K562 (cell line): ENCODE results near the gene CCDC106. TPM values are rescaled to one million over a fixed set of nuclear protein-coding genes. Genes with fewer than 3 reads are reported as not detected.

ENCODE experiments used
- ARID2 ChIP-seq: fragments of 450-650 bp; IDR thresholded peaks from 2 replicates; pipeline ENCODE4 v1.6.1; 2017; ENCODE audit warnings: antibody characterized with exemption, mild to moderate bottlenecking
- ASH1L ChIP-seq: fragments of 450-650 bp; IDR thresholded peaks from 2 replicates; pipeline ENCODE4 v1.6.1; 2018; ENCODE audit warnings: borderline replicate concordance, mild to moderate bottlenecking, low read depth; ENCODE audit not compliant: partially characterized antibody
- ATF7 ChIP-seq: fragments of 450-650 bp; IDR thresholded peaks from 2 replicates; pipeline ENCODE4 v1.7.1; 2014; ENCODE audit warnings: mild to moderate bottlenecking, moderate library complexity
- CHCHD3 ChIP-seq: fragments of 250-450 bp; sonication (Bioruptor Pico); IDR thresholded peaks from 2 replicates; pipeline ENCODE4 v2.1.2; 2022; ENCODE audit warnings: mild to moderate bottlenecking
- EP300 ChIP-seq: IDR thresholded peaks from 2 replicates; pipeline ENCODE4 v1.6.1; 2012; ENCODE audit warnings: low read length, improper control_type of control experiment
- EZH2 ChIP-seq: IDR thresholded peaks from 2 replicates; pipeline ENCODE4 v1.6.1; 2012; ENCODE audit warnings: low read depth, mild to moderate bottlenecking, inconsistent platforms, low read length, borderline replicate concordance
- KDM2B ChIP-seq: fragments of 250-450 bp; sonication (Bioruptor Pico); IDR thresholded peaks from 2 replicates; pipeline ENCODE4 v1.8.0; 2021; ENCODE audit warnings: mild to moderate bottlenecking, moderate library complexity
- KLF13 ChIP-seq: fragments of 450-650 bp; IDR thresholded peaks from 2 replicates; pipeline ENCODE4 v1.6.1; 2016; ENCODE audit warnings: missing genetic modification characterization, low read depth, mild to moderate bottlenecking, missing compliant biosample characterization, moderate library complexity, borderline replicate concordance
- MAZ ChIP-seq, 2 experiments: fragments of 450-650 bp in 1 of 2; sonication (generic) in 1 of 2; formaldehyde crosslinking; IDR thresholded peaks in 1 of 2; conservative IDR thresholded peaks in 1 of 2; 2 replicates each; pipeline versions ENCODE4 v1.4.0 to v1.5.0; 2020; ENCODE audit warnings: mild to moderate bottlenecking in 1 of 2, missing genetic modification reagents in 1 of 2
- NFATC3 ChIP-seq: fragments of 450-650 bp; IDR thresholded peaks from 2 replicates; pipeline ENCODE4 v1.6.1; 2017; ENCODE audit warnings: mild to moderate bottlenecking
- RBM22 ChIP-seq: fragments of 200-400 bp; formaldehyde crosslinking; IDR thresholded peaks from 2 replicates; pipeline ENCODE4 v1.6.1; 2018; ENCODE audit warnings: low read length, low read depth; ENCODE audit not compliant: poor library complexity, severe bottlenecking
- RHOXF2B ChIP-seq: fragments of 250-450 bp; sonication (Bioruptor Pico); conservative IDR thresholded peaks from 2 replicates; pipeline ENCODE4 v1.5.1; 2021
- STAT5B ChIP-seq: fragments of 250-450 bp; sonication (Bioruptor Pico); IDR thresholded peaks from 2 replicates; pipeline ENCODE4 v1.8.0; 2021; ENCODE audit warnings: mild to moderate bottlenecking, inconsistent platforms
- TRIM28 ChIP-seq: fragments of 450-650 bp; IDR thresholded peaks from 2 replicates; pipeline ENCODE4 v1.6.1; 2017
- ZNF175 ChIP-seq: fragments of 200-800 bp; sonication (Bioruptor generic); IDR thresholded peaks from 2 replicates; pipeline ENCODE4 v1.6.1; 2016; ENCODE audit warnings: low read depth, mild to moderate bottlenecking, missing genetic modification characterization, missing compliant biosample characterization
- polyA plus RNA-seq, 8 experiments: library from polyadenylated mRNA; depleted of rRNA in 4 of 8; stranded (reverse) in 5 of 8; unstranded in 3 of 8; fragments of >200 nt; fragmentation: Nextera tagmentation in 2 of 8; fragmentation: Illumina TruSeq in 1 of 8; extraction: Ambion mirVana in 2 of 8; extraction: Trizol in 1 of 8; gene quantifications; 2 replicates each; pipeline versions ENCODE4 v1.2.1 to v1.2.3, GENCODE V29; 2011 to 2014; ENCODE audit warnings: inconsistent platforms in 1 of 8, missing spikeins in 1 of 8
- total RNA-seq, 7 experiments: library from RNA; depleted of rRNA in 6 of 7; stranded (reverse); fragments of >200 nt in 6 of 7; fragmentation: Illumina TruSeq in 2 of 7; extraction: Trizol in 2 of 7; gene quantifications; 2 replicates each; pipeline versions ENCODE4 v1.2.1 to v1.2.3, GENCODE V29; 2011 to 2021; ENCODE audit warnings: low replicate concordance in 1 of 7
- TF ChIP-seq, protein P1 (sequence below): sonication (generic); formaldehyde crosslinking; IDR thresholded peaks from 2 replicates; pipeline ENCODE4 v1.8.0; 2022; ENCODE audit warnings: mild to moderate bottlenecking, missing genetic modification reagents
- TF ChIP-seq, protein P2 (sequence below): sonication (generic); formaldehyde crosslinking; IDR thresholded peaks from 2 replicates; pipeline ENCODE4 v1.9.0; 2022; ENCODE audit warnings: mild to moderate bottlenecking, missing genetic modification reagents
- TF ChIP-seq, protein P3 (sequence below), 2 experiments: fragments of 450-650 bp in 1 of 2; sonication (generic) in 1 of 2; formaldehyde crosslinking; conservative IDR thresholded peaks; 2 replicates each; pipeline versions ENCODE4 v1.4.0 to v1.8.1; 2020 to 2022; ENCODE audit warnings: mild to moderate bottlenecking in 1 of 2, missing genetic modification reagents in 1 of 2
- TF ChIP-seq, protein P4 (sequence below): fragments of 250-450 bp; sonication (Bioruptor Pico); IDR thresholded peaks from 2 replicates; pipeline ENCODE4 v1.5.0; 2021

The CCDC106 gene
- total and polyA plus RNA-seq, 9 of the 15 experiments (the other 6 are each of a cell fraction or from before 2014, with no cell fraction given), result 0.10 to 27.5 (median 15.0) TPM; not detected in 1

DNA sequence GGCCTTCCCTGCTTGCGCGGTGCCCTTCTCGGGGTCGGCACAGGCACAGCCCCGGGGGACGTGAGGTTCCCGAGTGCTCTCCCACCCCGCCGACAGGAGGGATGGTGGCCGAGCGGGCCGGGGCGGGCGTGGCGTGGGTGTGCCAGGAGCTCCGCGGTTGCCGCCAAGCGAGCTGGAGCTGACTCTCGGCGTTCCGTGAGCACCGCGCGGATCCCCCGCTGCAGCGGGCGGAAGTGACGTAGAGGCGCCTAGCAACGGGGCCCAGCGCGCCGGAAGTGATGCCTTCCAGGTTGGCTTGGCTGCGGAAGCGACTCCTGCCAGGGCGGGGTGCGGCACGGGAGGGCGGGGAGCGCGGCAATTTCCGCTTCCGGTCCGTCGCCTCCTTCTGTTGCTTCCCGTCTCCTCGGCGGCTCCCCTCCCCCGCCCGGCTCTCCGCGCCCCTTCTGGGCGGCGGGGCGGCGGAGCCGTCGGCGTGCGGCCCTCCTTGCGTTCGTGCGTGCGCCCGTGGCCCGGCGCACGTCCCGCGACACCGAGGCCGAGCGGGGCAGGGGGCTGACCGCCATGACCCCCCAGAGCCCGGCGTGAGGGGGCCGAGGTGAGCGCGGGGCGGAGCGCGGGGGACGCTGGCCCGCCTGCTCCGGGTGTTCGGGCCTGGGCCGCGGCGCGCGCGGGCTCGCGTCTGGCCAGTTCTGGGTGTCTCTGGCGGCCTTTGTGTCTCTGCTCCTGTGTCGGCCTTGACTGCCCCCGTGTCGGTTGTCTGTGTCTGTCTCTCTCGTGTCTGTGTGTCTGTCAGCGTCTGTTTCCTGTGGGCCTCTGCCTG is 27.0 kb downstream of the CCDC106 start, which contains the start of gene EPN1 (continued):
- TF ChIP-seq, protein P1, sequence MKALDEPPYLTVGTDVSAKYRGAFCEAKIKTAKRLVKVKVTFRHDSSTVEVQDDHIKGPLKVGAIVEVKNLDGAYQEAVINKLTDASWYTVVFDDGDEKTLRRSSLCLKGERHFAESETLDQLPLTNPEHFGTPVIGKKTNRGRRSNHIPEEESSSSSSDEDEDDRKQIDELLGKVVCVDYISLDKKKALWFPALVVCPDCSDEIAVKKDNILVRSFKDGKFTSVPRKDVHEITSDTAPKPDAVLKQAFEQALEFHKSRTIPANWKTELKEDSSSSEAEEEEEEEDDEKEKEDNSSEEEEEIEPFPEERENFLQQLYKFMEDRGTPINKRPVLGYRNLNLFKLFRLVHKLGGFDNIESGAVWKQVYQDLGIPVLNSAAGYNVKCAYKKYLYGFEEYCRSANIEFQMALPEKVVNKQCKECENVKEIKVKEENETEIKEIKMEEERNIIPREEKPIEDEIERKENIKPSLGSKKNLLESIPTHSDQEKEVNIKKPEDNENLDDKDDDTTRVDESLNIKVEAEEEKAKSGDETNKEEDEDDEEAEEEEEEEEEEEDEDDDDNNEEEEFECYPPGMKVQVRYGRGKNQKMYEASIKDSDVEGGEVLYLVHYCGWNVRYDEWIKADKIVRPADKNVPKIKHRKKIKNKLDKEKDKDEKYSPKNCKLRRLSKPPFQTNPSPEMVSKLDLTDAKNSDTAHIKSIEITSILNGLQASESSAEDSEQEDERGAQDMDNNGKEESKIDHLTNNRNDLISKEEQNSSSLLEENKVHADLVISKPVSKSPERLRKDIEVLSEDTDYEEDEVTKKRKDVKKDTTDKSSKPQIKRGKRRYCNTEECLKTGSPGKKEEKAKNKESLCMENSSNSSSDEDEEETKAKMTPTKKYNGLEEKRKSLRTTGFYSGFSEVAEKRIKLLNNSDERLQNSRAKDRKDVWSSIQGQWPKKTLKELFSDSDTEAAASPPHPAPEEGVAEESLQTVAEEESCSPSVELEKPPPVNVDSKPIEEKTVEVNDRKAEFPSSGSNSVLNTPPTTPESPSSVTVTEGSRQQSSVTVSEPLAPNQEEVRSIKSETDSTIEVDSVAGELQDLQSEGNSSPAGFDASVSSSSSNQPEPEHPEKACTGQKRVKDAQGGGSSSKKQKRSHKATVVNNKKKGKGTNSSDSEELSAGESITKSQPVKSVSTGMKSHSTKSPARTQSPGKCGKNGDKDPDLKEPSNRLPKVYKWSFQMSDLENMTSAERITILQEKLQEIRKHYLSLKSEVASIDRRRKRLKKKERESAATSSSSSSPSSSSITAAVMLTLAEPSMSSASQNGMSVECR (CRISPR knock-in tag), result peak; percentile 88
- TF ChIP-seq, protein P2, sequence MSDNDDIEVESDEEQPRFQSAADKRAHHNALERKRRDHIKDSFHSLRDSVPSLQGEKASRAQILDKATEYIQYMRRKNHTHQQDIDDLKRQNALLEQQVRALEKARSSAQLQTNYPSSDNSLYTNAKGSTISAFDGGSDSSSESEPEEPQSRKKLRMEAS (CRISPR knock-in tag), result peak; percentile 10; the same call in 1 of the 2 replicates
- TF ChIP-seq EP300 (peak; percentile 35; the same call in 1 of the 2 replicates), TRIM28 (no peak; the same call in 1 of the 2 replicates), KLF13 (tag) (0 out of 2 replicates have a peak, but pooled peaks have one; percentile 42), CHCHD3 (CRISPR knock-in tag) (no peak), MAZ (CRISPR knock-in tag; conservative IDR thresholded peaks at IDR 0.05 in 1 of 2, IDR thresholded peaks at IDR 0.05 in 1 of 2) (peak; percentile 97 to 98), RBM22 (peak; percentile 89), NFATC3 (no peak), ASH1L (no peak), RHOXF2B (CRISPR knock-in tag) (no peak), ZNF175 (CRISPR knock-in tag) (no peak), ARID2 (no peak), KDM2B (0 out of 2 replicates have a peak, but pooled peaks have one; percentile 19), STAT5B (CRISPR knock-in tag) (no peak), ATF7 (peak; percentile 85), EZH2 (no peak)
- TF ChIP-seq, protein P3, sequence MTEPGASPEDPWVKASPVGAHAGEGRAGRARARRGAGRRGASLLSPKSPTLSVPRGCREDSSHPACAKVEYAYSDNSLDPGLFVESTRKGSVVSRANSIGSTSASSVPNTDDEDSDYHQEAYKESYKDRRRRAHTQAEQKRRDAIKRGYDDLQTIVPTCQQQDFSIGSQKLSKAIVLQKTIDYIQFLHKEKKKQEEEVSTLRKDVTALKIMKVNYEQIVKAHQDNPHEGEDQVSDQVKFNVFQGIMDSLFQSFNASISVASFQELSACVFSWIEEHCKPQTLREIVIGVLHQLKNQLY (CRISPR knock-in tag; conservative IDR thresholded peaks at IDR 0.05), result no peak
- TF ChIP-seq, protein P4, sequence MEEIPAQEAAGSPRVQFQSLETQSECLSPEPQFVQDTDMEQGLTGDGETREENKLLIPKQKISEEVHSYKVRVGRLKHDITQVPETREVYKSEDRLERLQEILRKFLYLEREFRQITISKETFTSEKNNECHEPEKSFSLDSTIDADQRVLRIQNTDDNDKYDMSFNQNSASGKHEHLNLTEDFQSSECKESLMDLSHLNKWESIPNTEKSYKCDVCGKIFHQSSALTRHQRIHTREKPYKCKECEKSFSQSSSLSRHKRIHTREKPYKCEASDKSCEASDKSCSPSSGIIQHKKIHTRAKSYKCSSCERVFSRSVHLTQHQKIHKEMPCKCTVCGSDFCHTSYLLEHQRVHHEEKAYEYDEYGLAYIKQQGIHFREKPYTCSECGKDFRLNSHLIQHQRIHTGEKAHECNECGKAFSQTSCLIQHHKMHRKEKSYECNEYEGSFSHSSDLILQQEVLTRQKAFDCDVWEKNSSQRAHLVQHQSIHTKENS (CRISPR knock-in tag), result no peak
